ENCODE results near the gene HDAC9.

DNA sequence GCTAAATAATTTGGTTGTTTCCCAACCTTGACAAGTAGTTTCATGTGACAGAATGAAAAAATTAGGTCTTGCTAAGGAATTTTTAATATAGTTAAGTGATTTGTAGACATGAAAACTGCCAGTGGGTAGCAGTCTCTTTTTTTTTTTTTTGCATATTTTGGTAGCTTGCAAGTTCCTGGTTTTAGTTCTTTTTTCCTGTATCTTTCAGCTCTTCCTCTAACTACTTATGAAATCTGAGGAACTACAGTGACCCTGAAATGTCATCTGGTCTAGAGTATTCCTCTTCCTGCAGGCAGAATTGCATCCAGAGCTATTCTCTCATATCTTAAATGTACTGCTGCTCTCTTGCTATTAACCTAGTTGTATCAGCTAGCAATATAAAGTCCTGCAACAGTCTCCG lies 160.4 kb downstream of the HDAC9 start:
- TF ChIP-seq, protein P1, sequence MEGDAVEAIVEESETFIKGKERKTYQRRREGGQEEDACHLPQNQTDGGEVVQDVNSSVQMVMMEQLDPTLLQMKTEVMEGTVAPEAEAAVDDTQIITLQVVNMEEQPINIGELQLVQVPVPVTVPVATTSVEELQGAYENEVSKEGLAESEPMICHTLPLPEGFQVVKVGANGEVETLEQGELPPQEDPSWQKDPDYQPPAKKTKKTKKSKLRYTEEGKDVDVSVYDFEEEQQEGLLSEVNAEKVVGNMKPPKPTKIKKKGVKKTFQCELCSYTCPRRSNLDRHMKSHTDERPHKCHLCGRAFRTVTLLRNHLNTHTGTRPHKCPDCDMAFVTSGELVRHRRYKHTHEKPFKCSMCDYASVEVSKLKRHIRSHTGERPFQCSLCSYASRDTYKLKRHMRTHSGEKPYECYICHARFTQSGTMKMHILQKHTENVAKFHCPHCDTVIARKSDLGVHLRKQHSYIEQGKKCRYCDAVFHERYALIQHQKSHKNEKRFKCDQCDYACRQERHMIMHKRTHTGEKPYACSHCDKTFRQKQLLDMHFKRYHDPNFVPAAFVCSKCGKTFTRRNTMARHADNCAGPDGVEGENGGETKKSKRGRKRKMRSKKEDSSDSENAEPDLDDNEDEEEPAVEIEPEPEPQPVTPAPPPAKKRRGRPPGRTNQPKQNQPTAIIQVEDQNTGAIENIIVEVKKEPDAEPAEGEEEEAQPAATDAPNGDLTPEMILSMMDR (CRISPR knock-in tag; IDR thresholded peaks at IDR 0.05) = no peak
- TF ChIP-seq ZNF660 (CRISPR knock-in tag; IDR thresholded peaks at IDR 0.05; ENCODE audit: borderline replicate concordance, low read depth) = no peak
- no peak for TF ChIP-seq FOXJ3 (CRISPR knock-in tag; IDR thresholded peaks at IDR 0.05; ENCODE audit: borderline replicate concordance)
- TF ChIP-seq HNRNPL (IDR thresholded peaks at IDR 0.05; ENCODE audit: low read depth, low read length) = no peak
